GM12892 (cell line): ENCODE data around the gene LSR.

ENCODE experiments used
- POLR2A ChIP-seq: IDR thresholded peaks from 2 replicates; pipeline ENCODE4 v1.6.1; 2011; ENCODE audit warnings: low read depth, low read length, control low read depth
- POLR2AphosphoS5 ChIP-seq: IDR thresholded peaks from 2 replicates; pipeline ENCODE4 v1.6.1; 2011; ENCODE audit warnings: low read depth, low read length, control low read depth

GRCh38 chr19:35279374-35279773 lies 30.6 kb downstream of the LSR start:
- TF ChIP-seq POLR2A (no peak), POLR2AphosphoS5 (no peak)
